HG03103 (cell line): ENCODE results near the gene IFNL3.
"Not testable (repeated sequence)": the region's sequence is repeated elsewhere in the genome, so short reads cannot be mapped to it uniquely, and the experiment has no call there.

Experiments used
- ATAC-seq: cut with Tn5 transposase; IDR thresholded peaks from one replicate; pipeline ENCODE4 v1.9.1; 2021; ENCODE audit warnings: low read depth; ENCODE audit not compliant: unreplicated experiment

IFNL3 gene

GRCh38 chr19:39218230-39219007 is 26.4 kb downstream of the IFNL3 start:
- ATAC-seq: no peak

DNA sequence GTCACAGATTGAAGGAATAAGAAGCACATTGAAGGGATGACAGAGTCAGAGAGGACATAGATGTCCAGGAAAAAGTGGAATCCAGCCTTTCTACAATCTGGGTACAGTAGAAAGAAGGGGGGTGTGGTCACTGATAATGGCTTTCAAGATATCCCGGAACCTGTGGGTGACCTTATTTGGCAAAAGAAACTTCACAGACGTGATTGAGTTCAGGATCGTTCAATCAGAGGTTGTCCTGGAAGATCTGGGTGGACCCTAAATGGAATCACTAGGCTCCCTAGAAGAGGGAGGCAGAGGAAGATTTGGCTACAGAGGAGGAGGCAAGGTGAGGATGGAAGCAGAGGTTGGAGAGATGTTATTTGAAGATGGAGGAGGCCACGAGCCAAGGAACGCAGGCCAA is 27.7 kb downstream of the IFNL3 start:
- no peak for ATAC-seq

GRCh38 chr19:39215323-39215722 is 29.5 kb downstream of the IFNL3 start:
- ATAC-seq: not testable (repeated sequence)

DNA sequence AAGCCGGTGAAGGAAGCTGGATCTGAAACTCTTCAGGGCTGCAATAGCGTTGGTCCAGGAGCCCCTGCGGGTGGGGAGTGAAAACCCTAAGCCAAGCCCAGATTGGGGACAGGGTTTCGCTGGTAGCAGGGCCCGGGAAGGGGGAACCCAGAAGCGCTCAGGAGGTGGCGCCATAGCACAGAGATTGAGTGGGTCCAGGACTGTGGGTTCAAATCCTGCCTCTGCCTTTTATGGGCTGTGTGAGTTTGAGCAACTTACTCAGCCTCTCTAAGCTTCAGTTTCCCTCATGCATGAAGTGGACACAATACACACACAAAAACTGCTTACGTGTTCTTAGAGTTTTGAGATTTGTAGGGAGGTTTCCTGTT is 32.4 kb downstream of the IFNL3 start:
- no peak for ATAC-seq

GRCh38 chr19:39211731-39212374 is 33.0 kb downstream of the IFNL3 start:
- no peak for ATAC-seq

- ATAC-seq: no peak
Measured at GRCh38 chr19:39209196-39209595, 35.6 kb downstream of the IFNL3 start.

DNA sequence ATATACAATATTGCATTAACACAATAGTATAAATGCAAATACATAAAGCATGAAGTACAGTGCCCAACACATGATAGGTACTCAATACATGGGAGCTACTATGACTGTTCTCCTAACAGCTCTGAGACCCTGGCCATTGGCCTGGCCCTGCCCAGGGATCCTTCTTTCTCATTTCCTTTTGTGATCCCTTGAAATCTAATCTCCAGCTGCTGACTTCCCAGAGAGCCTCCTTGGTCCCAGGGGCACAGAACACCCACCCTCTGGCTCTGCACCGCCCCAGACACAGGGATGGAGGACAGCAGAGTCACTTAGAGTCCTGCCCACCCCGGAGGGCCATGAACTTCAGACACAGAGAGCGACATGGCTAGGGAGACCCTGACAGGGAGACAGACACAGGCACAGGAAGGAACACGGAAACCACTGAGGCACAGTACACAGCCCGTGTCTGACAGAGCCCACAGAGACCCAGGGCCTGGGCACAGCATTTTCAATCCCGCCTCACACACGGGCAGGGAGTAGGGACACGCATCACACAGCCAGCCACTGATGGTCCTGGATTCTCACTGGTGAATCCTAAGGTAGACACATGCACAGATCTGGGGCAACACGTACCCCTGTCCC is 36.5 kb downstream of the IFNL3 start:
- ATAC-seq: no peak

GRCh38 chr19:39207293-39207836 is 37.4 kb downstream of the IFNL3 start:
- ATAC-seq: no peak

- ATAC-seq: no peak
Measured at GRCh38 chr19:39206122-39206521, 38.7 kb downstream of the IFNL3 start.

GRCh38 chr19:39205449-39205764 is 39.4 kb downstream of the IFNL3 start:
- no peak for ATAC-seq

GRCh38 chr19:39203372-39204341 is 41.1 kb downstream of the IFNL3 start, which contains the start of gene SYCN:
SYCN (minus strand) TSS chr19:39204263; CDS start chr19:39204254, 9 bp downstream.
- ATAC-seq: no peak

DNA sequence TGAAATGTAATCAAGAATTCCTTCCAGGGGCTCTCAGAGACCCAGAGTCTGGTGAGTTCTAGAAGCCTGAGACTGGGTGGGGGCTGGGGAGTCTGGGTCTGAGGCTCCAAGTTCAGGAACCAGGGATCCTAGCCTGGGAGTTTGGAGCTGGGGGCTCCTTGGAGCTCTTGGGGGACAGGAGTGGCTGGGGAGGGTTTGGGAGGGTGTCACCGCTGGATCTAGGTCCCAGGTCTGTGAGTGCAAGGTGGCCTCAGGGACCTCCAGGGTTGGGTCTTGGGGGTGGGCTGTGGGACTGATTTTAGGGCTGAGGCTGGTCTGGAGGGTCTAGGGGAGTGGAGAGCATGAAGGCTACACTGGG is 41.8 kb downstream of the IFNL3 start:
- ATAC-seq: no peak

- no peak for ATAC-seq
Measured at GRCh38 chr19:39200803-39201115, 44.0 kb downstream of the IFNL3 start.

DNA sequence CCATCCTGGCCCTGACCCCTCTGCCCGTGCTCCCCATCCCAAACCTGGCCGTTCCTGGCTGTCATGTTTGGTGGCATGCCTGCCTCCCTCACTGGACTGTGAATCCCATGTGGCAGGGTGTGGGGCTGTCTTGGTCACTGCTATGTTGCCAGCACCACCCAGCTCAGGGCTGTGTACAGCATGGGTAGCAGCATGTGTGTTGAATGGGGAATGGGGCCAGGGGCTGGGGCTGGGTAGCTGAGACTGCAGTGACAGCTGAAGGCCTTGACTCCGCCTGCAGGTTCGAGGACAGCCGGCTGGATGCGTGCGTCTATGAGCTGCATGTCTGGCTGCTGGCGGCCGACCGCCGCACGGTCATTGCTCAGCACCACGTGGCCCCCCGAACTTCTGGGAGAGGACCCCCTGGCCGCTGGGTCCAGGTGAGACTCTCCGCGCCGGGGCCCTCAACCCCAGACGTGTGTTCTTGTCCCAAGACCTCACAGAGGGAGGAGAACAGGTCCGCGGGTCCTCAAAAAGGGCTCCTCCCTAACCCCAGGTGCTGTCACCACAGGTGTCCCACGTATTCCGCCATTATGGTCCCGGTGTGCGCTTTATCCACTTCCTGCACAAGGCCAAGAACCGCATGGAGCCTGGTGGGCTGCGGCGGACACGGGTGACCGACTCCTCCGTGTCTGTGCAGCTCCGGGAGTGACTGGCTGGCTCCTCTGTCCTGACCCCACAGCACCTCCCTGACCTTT is 44.6 kb downstream of the IFNL3 start:
- ATAC-seq: no peak

- ATAC-seq: no peak
Measured at GRCh38 chr19:39199025-39199424, 45.8 kb downstream of the IFNL3 start.

GRCh38 chr19:39197808-39198207 is 47.0 kb downstream of the IFNL3 start:
- ATAC-seq: no peak

GRCh38 chr19:39196860-39197562 is 47.8 kb downstream of the IFNL3 start, which contains the start of gene NCCRP1:
NCCRP1 (plus strand) TSS chr19:39196964; CDS start chr19:39196983, 19 bp downstream.
- no peak for ATAC-seq

DNA sequence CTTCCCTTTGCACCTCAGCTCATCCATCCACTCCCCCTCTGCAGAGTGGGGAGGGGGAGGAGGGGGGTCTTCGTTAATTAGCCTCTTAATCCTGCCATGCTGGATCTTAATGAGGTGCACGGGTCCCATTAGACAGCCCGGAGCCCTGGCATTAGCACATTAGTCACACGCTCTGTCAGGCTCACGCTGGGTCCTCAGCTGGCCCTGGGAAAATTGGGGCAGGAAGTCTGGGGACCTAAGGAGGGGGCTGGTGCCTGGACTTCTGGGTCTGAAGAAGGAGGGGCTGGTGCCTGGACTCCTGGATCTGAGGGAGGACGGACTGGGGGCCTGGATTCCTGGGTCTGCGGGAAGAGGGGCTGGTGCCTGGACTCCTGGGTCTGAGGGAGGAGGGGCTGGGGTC is 48.5 kb downstream of the IFNL3 start:
- ATAC-seq: no peak

- ATAC-seq: no peak
Measured at GRCh38 chr19:39195755-39196154, 49.1 kb downstream of the IFNL3 start.
